K562 (cell line): ENCODE measurements around the gene PPP4C. TPM values are rescaled to one million over a fixed set of nuclear protein-coding genes. Genes with fewer than 3 reads are reported as not detected.

ENCODE experiments used
- ATAC-seq: fragments of 200-7000 bp; cut with Tn5 transposase; 3 replicates; pipeline ENCODE4 v1.9.1; 2020; ENCODE audit warnings: moderate library complexity
- Bru-seq: library from RNA; stranded (reverse); fragments of 400-500 nt; gene quantifications from one replicate; lab custom pipeline; 2021; lab: Mats Ljungman, UMichigan
- BruChase-seq, 2 experiments: library from RNA; stranded (reverse); fragments of 400-500 nt; gene quantifications; one replicate each; lab custom pipeline; 2021; lab: Mats Ljungman, UMichigan
- BruUV-seq: library from RNA; stranded (reverse); fragments of 400-500 nt; replicated peaks from 2 replicates; lab custom pipeline; 2021; lab: Mats Ljungman, UMichigan
- CTCF ChIA-PET: fragments of 300-600 bp; formaldehyde crosslinking; extraction: SDS; loops from one replicate; lab custom pipeline; 2021; ENCODE audit warnings: low intra/inter-chr PET ratio; lab: Yijun Ruan, JAX
- POLR2A ChIA-PET: fragments of 300-600, 350-650 bp; sonication (Branson Sonifier 250); formaldehyde crosslinking; extraction: SDS; loops from one replicate; lab custom pipeline; 2021; ENCODE audit warnings: antibody characterized with exemption, inconsistent platforms; lab: Yijun Ruan, JAX
- DNase-seq, 4 experiments: peaks; one replicate each; pipeline versions ENCODE4 v3.0.0 to v3.0.0-alpha.2; 2011 to 2018; ENCODE audit warnings: low spot score in 3 of 4, mixed read lengths in 3 of 4; ENCODE audit errors: extremely low read depth in 1 of 4
- FAIRE-seq: peaks from 2 replicates; lab custom pipeline; 2011; peaks lifted over from hg19 to GRCh38; lab: Jason Lieb, UNC
- H2AFZ ChIP-seq: 2 replicates; pipeline ENCODE4 v1.6.0; 2011; ENCODE audit warnings: low read depth, low read length, control low read depth, inconsistent platforms
- H3K27ac ChIP-seq: fragments of 200-600 bp; 3 replicates; pipeline ENCODE4 v1.8.0; 2011; ENCODE audit warnings: low read depth, mild to moderate bottlenecking, control low read depth, inconsistent platforms, low read length, moderate library complexity, mixed read lengths; ENCODE audit errors: extremely low read depth
- H3K27me3 ChIP-seq, 2 experiments: fragments of 300-600 bp in 1 of 2; 2 replicates in 1 of 2; 3 replicates in 1 of 2; pipeline versions ENCODE4 v1.6.0 to v1.8.0; 2011; ENCODE audit warnings: inconsistent platforms in 2 of 2, low read length in 2 of 2, mild to moderate bottlenecking in 1 of 2, mixed read lengths in 1 of 2, moderate library complexity in 1 of 2; ENCODE audit not compliant: control insufficient read depth in 2 of 2, insufficient read depth in 2 of 2
- H3K36me3 ChIP-seq: fragments of 300-600 bp; 3 replicates; pipeline ENCODE4 v1.8.0; 2011; ENCODE audit warnings: mild to moderate bottlenecking, low read length, inconsistent platforms; ENCODE audit not compliant: control insufficient read depth, insufficient read depth
- H3K4me1 ChIP-seq, 2 experiments: fragments of 200-600 bp in 1 of 2; replicated peaks in 1 of 2; 2 replicates in 1 of 2; 3 replicates in 1 of 2; pipeline versions ENCODE4 v1.5.1 to v1.8.0; 2011; ENCODE audit warnings: inconsistent platforms in 2 of 2, low read length in 2 of 2, mild to moderate bottlenecking in 1 of 2, mixed read lengths in 1 of 2, moderate library complexity in 1 of 2; ENCODE audit not compliant: control insufficient read depth in 2 of 2, insufficient read depth in 2 of 2
- H3K4me2 ChIP-seq: 2 replicates; pipeline ENCODE4 v1.6.1; 2011; ENCODE audit warnings: low read length, control low read depth, inconsistent platforms, mixed read lengths; ENCODE audit not compliant: insufficient read depth
- H3K4me3 ChIP-seq: fragments of 200-600 bp; sonication (generic), shearing (Covaris generic); 2 replicates; pipeline ENCODE4 v1.5.1; 2016; ENCODE audit warnings: control low read depth, inconsistent platforms
- H3K79me2 ChIP-seq: fragments of 200-600 bp; 3 replicates; pipeline ENCODE4 v1.8.0; 2011; ENCODE audit warnings: low read length, inconsistent platforms; ENCODE audit not compliant: control insufficient read depth, insufficient read depth
- H3K9ac ChIP-seq, 2 experiments: 2 replicates each; pipeline versions ENCODE4 v1.6.0 to v1.6.1; 2011; ENCODE audit warnings: low read depth in 2 of 2, low read length in 2 of 2, control low read depth in 1 of 2, inconsistent platforms in 1 of 2, mild to moderate bottlenecking in 1 of 2, mixed read lengths in 1 of 2; ENCODE audit not compliant: insufficient read depth in 1 of 2
- H3K9me1 ChIP-seq: one replicate; pipeline ENCODE4 v1.6.0; 2011; ENCODE audit warnings: inconsistent platforms, mild to moderate bottlenecking, low read length, moderate library complexity; ENCODE audit not compliant: control insufficient read depth, insufficient read depth
- H3K9me3 ChIP-seq: replicated peaks from 2 replicates; pipeline ENCODE4 v1.5.1; 2011; ENCODE audit warnings: low read depth, low read length, inconsistent platforms; ENCODE audit not compliant: control insufficient read depth, insufficient read depth
- H4K20me1 ChIP-seq: replicated peaks from 2 replicates; pipeline ENCODE4 v1.6.1; 2011; ENCODE audit warnings: low read length, inconsistent platforms, mixed read lengths; ENCODE audit not compliant: control insufficient read depth, insufficient read depth
- MED1 ChIP-seq: sonication (generic); formaldehyde crosslinking; IDR thresholded peaks from 2 replicates; pipeline ENCODE4 v1.8.1; 2023; ENCODE audit warnings: missing genetic modification reagents, borderline replicate concordance
- ZNF143 ChIP-seq: sonication (generic); formaldehyde crosslinking; IDR thresholded peaks from 2 replicates; pipeline ENCODE4 v1.9.0; 2022; ENCODE audit warnings: mild to moderate bottlenecking, missing genetic modification reagents
- WGBS: fragments of 100-300 bp; shearing (Covaris generic); methylation state at CpG from one replicate; pipeline ENCODE4 v1.1.6; 2016; ENCODE audit warnings: low coverage, mixed read lengths; ENCODE audit not compliant: insufficient coverage; ENCODE audit errors: missing lambda C conversion rate; 5-methylcytosine and 5-hydroxymethylcytosine counted together
- in situ Hi-C: fragments of 300-500 bp; cut with MboI; formaldehyde crosslinking; loops from 4 replicates; pipeline ENCODE4 v1.15.0; 2018; ENCODE audit warnings: inconsistent platforms, mixed read lengths
- intact Hi-C: fragments of 100-400 bp; cut with micrococcal nuclease; formaldehyde crosslinking; loops from 2 replicates; pipeline ENCODE4 v1.14.2; 2022
- long read RNA-seq, 3 experiments: library from polyadenylated mRNA in 2 of 3; library from RNA in 1 of 3; unstranded in 2 of 3; stranded (forward) in 1 of 3; transcript quantifications; one replicate each; pipeline ENCODE4 v2.0.0, GENCODE V29; 2019 to 2022
- polyA minus RNA-seq, 3 experiments: library from RNA; depleted of rRNA, polyadenylated mRNA; stranded (reverse); fragments of >200 nt; gene quantifications; 2 replicates each; pipeline ENCODE4 v1.2.3, GENCODE V29; 2011
- polyA plus RNA-seq, 8 experiments: library from polyadenylated mRNA; depleted of rRNA in 4 of 8; stranded (reverse) in 5 of 8; unstranded in 3 of 8; fragments of >200 nt; fragmentation: Nextera tagmentation in 2 of 8; fragmentation: Illumina TruSeq in 1 of 8; extraction: Ambion mirVana in 2 of 8; extraction: Trizol in 1 of 8; gene quantifications; 2 replicates each; pipeline versions ENCODE4 v1.2.1 to v1.2.3, GENCODE V29; 2011 to 2014; ENCODE audit warnings: inconsistent platforms in 1 of 8, missing spikeins in 1 of 8
- total RNA-seq, 7 experiments: library from RNA; depleted of rRNA in 6 of 7; stranded (reverse); fragments of >200 nt in 6 of 7; fragmentation: Illumina TruSeq in 2 of 7; extraction: Trizol in 2 of 7; gene quantifications; 2 replicates each; pipeline versions ENCODE4 v1.2.1 to v1.2.3, GENCODE V29; 2011 to 2021; ENCODE audit warnings: low replicate concordance in 1 of 7
- TF ChIP-seq, protein P1 (sequence below), 2 experiments: fragments of 450-650 bp in 1 of 2; sonication (generic) in 1 of 2; formaldehyde crosslinking in 1 of 2; IDR thresholded peaks; 2 replicates each; pipeline versions ENCODE4 v1.7.1 to v1.9.0; 2016 to 2022; ENCODE audit warnings: inconsistent platforms in 1 of 2, mild to moderate bottlenecking in 1 of 2, missing genetic modification reagents in 1 of 2

Gene PPP4C
- 46.3 and 109 TPM in 2 replicates for total RNA-seq (2011; cell fraction: chromatin; rRNA removed; ENCODE audit: low replicate concordance)
- total RNA-seq (2011; cell fraction: nucleolus; rRNA removed) = 90.3 and 97.7 TPM in 2 replicates
- total RNA-seq (2011; cell fraction: nucleoplasm; rRNA removed) = 76.9 and 90.5 TPM in 2 replicates
- total RNA-seq (2014; rRNA removed) (131 and 171 TPM in 2 replicates), total RNA-seq (2014; rRNA removed; fragmentation: Illumina TruSeq; extraction: Trizol) (38.9 and 59.9 TPM in 2 replicates), total RNA-seq (2015; rRNA removed; fragmentation: Illumina TruSeq; extraction: Trizol) (107 and 115 TPM in 2 replicates), total RNA-seq (2021) (158 TPM in 2 replicates), polyA plus RNA-seq (2011; rRNA removed) (153 and 187 TPM in 2 replicates), polyA plus RNA-seq (2014; fragmentation: Illumina TruSeq; extraction: Trizol) (138 and 157 TPM in 2 replicates), polyA plus RNA-seq (2014; fragmentation: Nextera tagmentation; extraction: Ambion mirVana) (10 to 100 TPM in 1 of 2 experiments, 1 to 10 TPM in 1; 3.5 to 10.7 TPM), polyA plus RNA-seq (2014; rRNA removed) (183 TPM in 2 replicates), polyA minus RNA-seq (2011; rRNA and poly(A)+ RNA removed) (162 and 295 TPM in 2 replicates), Bru-seq, nascent RNA (percentile 87 among the genes with signal in this experiment), BruChase-seq, experiment 1, labeled RNA remaining after a 2-hour chase (percentile 89 among the genes with signal in this experiment), BruChase-seq, experiment 2, labeled RNA remaining after a 6-hour chase (percentile 94 among the genes with signal in this experiment)
- 311 and 402 TPM in 2 replicates for polyA plus RNA-seq (2011; cell fraction: cytosol; rRNA removed)
- 149 and 168 TPM in 2 replicates for polyA plus RNA-seq (2011; cell fraction: nucleus; rRNA removed)
- polyA plus RNA-seq (2012) = 161 and 166 TPM in 2 replicates
- polyA minus RNA-seq (2011; cell fraction: cytosol; rRNA and poly(A)+ RNA removed) = 136 and 139 TPM in 2 replicates
- 23.2 and 36.2 TPM in 2 replicates for polyA minus RNA-seq (2011; cell fraction: nucleus; rRNA and poly(A)+ RNA removed)
- long read RNA-seq, experiment 1, transcript PPP4C-204 (8 exons, 941 nt) = minor isoform, 26 of 827 reads
- long read RNA-seq, experiment 1, transcript PPP4C-214 (8 exons, 1,301 nt) = minor isoform, 71 of 827 reads
- long read RNA-seq, experiment 1, transcript PPP4C-201 (9 exons, 1,407 nt) = major isoform, 445 of 827 reads
- long read RNA-seq, experiment 1, transcript PPP4C-202 (8 exons, 1,333 nt) = minor isoform, 13 of 827 reads
- long read RNA-seq, experiment 1, partial matches to known transcripts = 99 of 827 reads
- long read RNA-seq, experiment 1, other reads (novel, unspliced or antisense) = 166 of 827 reads
- long read RNA-seq, experiment 2, transcript PPP4C-201 (9 exons, 1,407 nt) = major isoform, 101 of 224 reads
- long read RNA-seq, experiment 2, transcript PPP4C-204 (8 exons, 941 nt) = minor isoform, 5 of 224 reads
- long read RNA-seq, experiment 2, transcript PPP4C-214 (8 exons, 1,301 nt) = minor isoform, 15 of 224 reads
- long read RNA-seq, experiment 2, partial matches to known transcripts = 28 of 224 reads
- long read RNA-seq, experiment 2, other reads (novel, unspliced or antisense) = 69 of 224 reads
- long read RNA-seq, experiment 3, transcript PPP4C-201 (9 exons, 1,407 nt) = major isoform, 96 of 156 reads
- long read RNA-seq, experiment 3, transcript PPP4C-214 (8 exons, 1,301 nt) = minor isoform, 13 of 156 reads
- long read RNA-seq, experiment 3, partial matches to known transcripts = 10 of 156 reads
- long read RNA-seq, experiment 3, other reads (novel, unspliced or antisense) = 29 of 156 reads

DNA sequence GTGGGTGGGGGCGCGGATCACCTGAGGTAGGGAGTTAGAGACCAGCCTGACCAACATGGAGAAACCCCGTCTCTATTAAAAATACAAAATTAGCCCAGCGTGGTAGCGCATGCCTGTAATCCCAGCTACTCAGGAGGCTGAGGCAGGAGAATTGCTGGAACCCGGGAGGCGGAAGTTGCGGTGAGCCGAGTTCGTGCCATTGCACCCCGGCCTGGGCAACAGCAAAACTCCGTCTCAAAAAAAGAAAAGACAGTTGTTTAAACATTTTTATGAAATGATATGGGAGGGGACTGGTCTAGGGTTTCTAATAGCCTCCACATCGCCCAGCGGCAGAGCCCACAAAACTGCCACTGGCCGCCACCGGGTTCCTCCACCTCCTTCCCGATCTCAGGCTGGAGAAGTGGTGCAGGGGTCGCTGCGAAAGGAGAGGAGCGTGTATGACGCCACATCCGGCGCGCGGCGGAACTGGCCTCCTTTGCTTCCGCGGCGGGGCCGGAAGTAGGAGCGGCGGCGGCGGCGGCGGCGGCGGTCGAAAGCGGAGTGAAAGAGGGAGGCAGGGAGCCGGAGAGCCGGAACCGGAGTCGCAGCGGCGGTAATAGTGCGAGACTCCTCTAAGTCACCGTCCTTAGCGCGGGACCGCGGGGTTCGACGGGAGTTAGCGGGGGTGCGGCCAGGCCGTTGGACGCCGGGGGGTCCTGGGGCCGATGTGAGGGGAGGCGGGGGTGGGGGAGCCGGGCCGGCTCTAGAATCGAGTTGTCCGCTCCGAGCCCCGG is at the start of gene PPP4C:
PPP4C (plus strand) TSS at position 492 of the 773 bp plus-strand sequence. CDS start 384 bp downstream, outside the sequence.
- H3K4me1 ChIP-seq = peaks cover 16 to 24% of the 10 kb centered on the region in 2 experiments
- no peaks in the 10 kb centered on the region for H3K9me3 ChIP-seq
- peaks cover 49% of the 10 kb centered on the region for H3K79me2 ChIP-seq
- intact Hi-C loops = no loop called here
- H4K20me1 ChIP-seq = peaks cover 9% of the 10 kb centered on the region; the same call in 1 of the 2 replicates
- POLR2A ChIA-PET = interaction anchor here (0.6 to 7.5 kb wide), 11 partner anchors 8 to 540 kb away, joined by 3 to 59 read pairs (median 7); partner anchors contain the start of genes ALDOA and TBX6
- peak within 1 kb of the TSS; percentile 94 for H3K4me3 ChIP-seq
- CTCF ChIA-PET = no interaction called here
- H3K4me2 ChIP-seq = peak within 1 kb of the TSS; percentile 98
- peak within 1 kb of the TSS; percentile 97 for H3K27ac ChIP-seq
- BruUV-seq = TSS peak; percentile 98
- peak; percentile 90 for ATAC-seq
- H2AFZ ChIP-seq = peak within 1 kb of the TSS; percentile 82
- peak; percentile 72 for FAIRE-seq
- H3K9ac ChIP-seq = peak within 1 kb of the TSS; percentile 95 to 99
- WGBS = under 1% methylated on average over 24 of the region's 67 CpGs
- DNase-seq = peak; percentile 82 to 95 (median 89)
- in situ Hi-C loops = no loop called here
- no peaks in the 10 kb centered on the region for H3K9me1 ChIP-seq
- H3K27me3 ChIP-seq = no peaks in the 10 kb centered on the region
- peaks cover 58% of the 10 kb centered on the region for H3K36me3 ChIP-seq
- TF ChIP-seq, protein P1, sequence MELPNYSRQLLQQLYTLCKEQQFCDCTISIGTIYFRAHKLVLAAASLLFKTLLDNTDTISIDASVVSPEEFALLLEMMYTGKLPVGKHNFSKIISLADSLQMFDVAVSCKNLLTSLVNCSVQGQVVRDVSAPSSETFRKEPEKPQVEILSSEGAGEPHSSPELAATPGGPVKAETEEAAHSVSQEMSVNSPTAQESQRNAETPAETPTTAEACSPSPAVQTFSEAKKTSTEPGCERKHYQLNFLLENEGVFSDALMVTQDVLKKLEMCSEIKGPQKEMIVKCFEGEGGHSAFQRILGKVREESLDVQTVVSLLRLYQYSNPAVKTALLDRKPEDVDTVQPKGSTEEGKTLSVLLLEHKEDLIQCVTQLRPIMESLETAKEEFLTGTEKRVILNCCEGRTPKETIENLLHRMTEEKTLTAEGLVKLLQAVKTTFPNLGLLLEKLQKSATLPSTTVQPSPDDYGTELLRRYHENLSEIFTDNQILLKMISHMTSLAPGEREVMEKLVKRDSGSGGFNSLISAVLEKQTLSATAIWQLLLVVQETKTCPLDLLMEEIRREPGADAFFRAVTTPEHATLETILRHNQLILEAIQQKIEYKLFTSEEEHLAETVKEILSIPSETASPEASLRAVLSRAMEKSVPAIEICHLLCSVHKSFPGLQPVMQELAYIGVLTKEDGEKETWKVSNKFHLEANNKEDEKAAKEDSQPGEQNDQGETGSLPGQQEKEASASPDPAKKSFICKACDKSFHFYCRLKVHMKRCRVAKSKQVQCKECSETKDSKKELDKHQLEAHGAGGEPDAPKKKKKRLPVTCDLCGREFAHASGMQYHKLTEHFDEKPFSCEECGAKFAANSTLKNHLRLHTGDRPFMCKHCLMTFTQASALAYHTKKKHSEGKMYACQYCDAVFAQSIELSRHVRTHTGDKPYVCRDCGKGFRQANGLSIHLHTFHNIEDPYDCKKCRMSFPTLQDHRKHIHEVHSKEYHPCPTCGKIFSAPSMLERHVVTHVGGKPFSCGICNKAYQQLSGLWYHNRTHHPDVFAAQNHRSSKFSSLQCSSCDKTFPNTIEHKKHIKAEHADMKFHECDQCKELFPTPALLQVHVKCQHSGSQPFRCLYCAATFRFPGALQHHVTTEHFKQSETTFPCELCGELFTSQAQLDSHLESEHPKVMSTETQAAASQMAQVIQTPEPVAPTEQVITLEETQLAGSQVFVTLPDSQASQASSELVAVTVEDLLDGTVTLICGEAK (IDR thresholded peaks at IDR 0.05) = peak; percentile 97
- TF ChIP-seq, protein P1 (CRISPR knock-in tag; IDR thresholded peaks at IDR 0.05) = no peak
- TF ChIP-seq MED1 (CRISPR knock-in tag) (0 out of 2 replicates have a peak, but pooled peaks have one; percentile 73), ZNF143 (peak; percentile 27; the same call in 1 of the 2 replicates)
